ENCODE results near the gene ATP1A1.

ATP1A1 gene

GRCh38 chr1:116345843-116346242, 27.2 kb upstream of the ATP1A1 start:
- Histone ChIP-seq H3K4me1 (ENCODE audit: control insufficient read depth, insufficient read depth, low read length) (no peaks in the 10 kb centered on the region), H3K9me3 (ENCODE audit: control insufficient read depth in 2 of 2, low read length in 2 of 2) (no peaks in the 10 kb centered on the region), H3K4me3 (ENCODE audit: low read length in 2 of 2) (no peak overlapping the region), H3K27ac (ENCODE audit: low read length) (no peak overlapping the region), H3K36me3 (ENCODE audit: control insufficient read depth in 2 of 2, insufficient read depth in 2 of 2, low read length in 2 of 2) (no peaks in the 10 kb centered on the region), H3K27me3 (ENCODE audit: control insufficient read depth in 1 of 2, insufficient read depth in 2 of 2, low read length in 2 of 2) (peaks cover 0 to 2% of the 10 kb centered on the region in 2 donors), H3K9ac (ENCODE audit: low read length in 2 of 2) (no peak overlapping the region)

- no peaks in the 10 kb centered on the region for H3K9me3 ChIP-seq (ENCODE audit: control insufficient read depth in 2 of 2, low read length in 2 of 2)
- H3K27ac ChIP-seq (ENCODE audit: low read length), result no peak overlapping the region
- no peaks in the 10 kb centered on the region for H3K4me1 ChIP-seq (ENCODE audit: control insufficient read depth, insufficient read depth, low read length)
- no peak overlapping the region for H3K9ac ChIP-seq (ENCODE audit: low read length in 2 of 2)
- no peak overlapping the region for H3K4me3 ChIP-seq (ENCODE audit: low read length in 2 of 2)
- peaks cover 0 to 2% of the 10 kb centered on the region in 2 donors for H3K27me3 ChIP-seq (ENCODE audit: control insufficient read depth in 1 of 2, insufficient read depth in 2 of 2, low read length in 2 of 2)
- H3K36me3 ChIP-seq (ENCODE audit: control insufficient read depth in 2 of 2, insufficient read depth in 2 of 2, low read length in 2 of 2), result no peaks in the 10 kb centered on the region
Measured at GRCh38 chr1:116346943-116347673, 25.9 kb upstream of the ATP1A1 start.

GRCh38 chr1:116347696-116348095, 25.3 kb upstream of the ATP1A1 start:
- H3K9ac ChIP-seq (ENCODE audit: low read length in 2 of 2), result no peak overlapping the region
- peaks cover 0 to 2% of the 10 kb centered on the region in 2 donors for H3K27me3 ChIP-seq (ENCODE audit: control insufficient read depth in 1 of 2, insufficient read depth in 2 of 2, low read length in 2 of 2)
- H3K4me3 ChIP-seq (ENCODE audit: low read length in 2 of 2), result no peak overlapping the region
- H3K36me3 ChIP-seq (ENCODE audit: control insufficient read depth in 2 of 2, insufficient read depth in 2 of 2, low read length in 2 of 2), result no peaks in the 10 kb centered on the region
- no peak overlapping the region for H3K27ac ChIP-seq (ENCODE audit: low read length)
- H3K4me1 ChIP-seq (ENCODE audit: control insufficient read depth, insufficient read depth, low read length), result no peaks in the 10 kb centered on the region
- H3K9me3 ChIP-seq (ENCODE audit: control insufficient read depth in 2 of 2, low read length in 2 of 2), result no peaks in the 10 kb centered on the region

GRCh38 chr1:116350097-116350645, 22.9 kb upstream of the ATP1A1 start:
- Histone ChIP-seq H3K4me3 (ENCODE audit: low read length in 2 of 2) (no peak overlapping the region), H3K36me3 (ENCODE audit: control insufficient read depth in 2 of 2, insufficient read depth in 2 of 2, low read length in 2 of 2) (no peaks in the 10 kb centered on the region), H3K9ac (ENCODE audit: low read length in 2 of 2) (no peak overlapping the region), H3K27ac (ENCODE audit: low read length) (no peak overlapping the region), H3K27me3 (ENCODE audit: control insufficient read depth in 1 of 2, insufficient read depth in 2 of 2, low read length in 2 of 2) (no peaks in the 10 kb centered on the region), H3K9me3 (ENCODE audit: control insufficient read depth in 2 of 2, low read length in 2 of 2) (no peaks in the 10 kb centered on the region), H3K4me1 (ENCODE audit: control insufficient read depth, insufficient read depth, low read length) (no peaks in the 10 kb centered on the region)

DNA sequence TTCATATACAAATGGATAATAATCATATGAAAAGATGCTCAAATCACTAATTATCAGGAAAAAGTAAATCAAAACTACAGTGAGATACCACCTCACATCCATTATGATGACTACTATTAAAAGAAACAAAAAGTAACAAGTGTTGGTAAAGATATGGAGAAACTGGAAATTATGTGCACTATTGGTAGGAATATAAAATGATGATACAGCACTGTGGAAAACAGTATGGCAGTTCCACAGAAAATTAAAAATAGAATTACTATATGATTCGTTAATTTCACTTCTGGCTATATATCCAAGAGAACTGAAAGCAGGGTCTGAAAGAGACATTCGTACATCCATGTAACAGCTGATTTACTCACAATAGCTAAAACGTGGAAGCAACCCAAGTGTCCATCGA, 21.1 kb upstream of the ATP1A1 start:
- H3K27me3 ChIP-seq (ENCODE audit: control insufficient read depth in 1 of 2, insufficient read depth in 2 of 2, low read length in 2 of 2), result no peaks in the 10 kb centered on the region
- no peaks in the 10 kb centered on the region for H3K4me1 ChIP-seq (ENCODE audit: control insufficient read depth, insufficient read depth, low read length)
- H3K27ac ChIP-seq (ENCODE audit: low read length), result no peak overlapping the region
- H3K9me3 ChIP-seq (ENCODE audit: control insufficient read depth in 2 of 2, low read length in 2 of 2), result no peaks in the 10 kb centered on the region
- H3K36me3 ChIP-seq (ENCODE audit: control insufficient read depth in 2 of 2, insufficient read depth in 2 of 2, low read length in 2 of 2), result no peaks in the 10 kb centered on the region
- no peak overlapping the region for H3K4me3 ChIP-seq (ENCODE audit: low read length in 2 of 2)
- no peak overlapping the region for H3K9ac ChIP-seq (ENCODE audit: low read length in 2 of 2)

DNA sequence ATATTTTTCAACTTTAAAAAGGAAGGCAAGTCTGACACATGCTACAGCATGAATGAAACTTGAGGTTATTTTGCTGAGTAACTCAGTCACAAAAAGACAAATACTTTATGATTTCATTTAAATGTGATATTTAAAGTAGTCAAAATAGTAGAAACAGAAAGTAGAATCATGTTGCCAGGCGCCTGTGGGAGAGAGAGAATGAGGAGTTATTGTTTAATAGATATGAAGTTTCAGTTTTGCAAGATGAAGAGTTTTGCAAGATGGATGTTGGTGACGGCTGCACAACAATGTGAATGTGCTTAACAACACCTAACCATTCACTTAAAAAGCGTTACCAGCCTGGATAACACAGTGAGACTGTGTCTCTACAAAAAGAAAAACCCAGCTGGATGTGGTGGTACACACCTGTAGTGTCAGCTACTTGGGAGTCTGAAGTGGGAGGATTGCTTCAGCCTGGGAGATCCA, 20.7 kb upstream of the ATP1A1 start:
- Histone ChIP-seq H3K27ac (ENCODE audit: low read length) (no peak overlapping the region), H3K27me3 (ENCODE audit: control insufficient read depth in 1 of 2, insufficient read depth in 2 of 2, low read length in 2 of 2) (no peaks in the 10 kb centered on the region), H3K9me3 (ENCODE audit: control insufficient read depth in 2 of 2, low read length in 2 of 2) (no peaks in the 10 kb centered on the region), H3K36me3 (ENCODE audit: control insufficient read depth in 2 of 2, insufficient read depth in 2 of 2, low read length in 2 of 2) (no peaks in the 10 kb centered on the region), H3K4me1 (ENCODE audit: control insufficient read depth, insufficient read depth, low read length) (no peaks in the 10 kb centered on the region), H3K4me3 (ENCODE audit: low read length in 2 of 2) (no peak overlapping the region), H3K9ac (ENCODE audit: low read length in 2 of 2) (no peak overlapping the region)

GRCh38 chr1:116353155-116353554, 19.9 kb upstream of the ATP1A1 start:
- Histone ChIP-seq H3K27ac (ENCODE audit: low read length) (no peak overlapping the region), H3K36me3 (ENCODE audit: control insufficient read depth in 2 of 2, insufficient read depth in 2 of 2, low read length in 2 of 2) (no peaks in the 10 kb centered on the region)

GRCh38 chr1:116356067-116356466, 17.0 kb upstream of the ATP1A1 start:
- H3K4me1 ChIP-seq (ENCODE audit: control insufficient read depth, insufficient read depth, low read length), result no peaks in the 10 kb centered on the region
- no peak overlapping the region for H3K27ac ChIP-seq (ENCODE audit: low read length)
- H3K9ac ChIP-seq (ENCODE audit: low read length in 2 of 2), result no peak overlapping the region
- no peak overlapping the region for H3K4me3 ChIP-seq (ENCODE audit: low read length in 2 of 2)
- H3K36me3 ChIP-seq (ENCODE audit: control insufficient read depth in 2 of 2, insufficient read depth in 2 of 2, low read length in 2 of 2), result no peaks in the 10 kb centered on the region
- no peaks in the 10 kb centered on the region for H3K9me3 ChIP-seq (ENCODE audit: control insufficient read depth in 2 of 2, low read length in 2 of 2)
- H3K27me3 ChIP-seq (ENCODE audit: control insufficient read depth in 1 of 2, insufficient read depth in 2 of 2, low read length in 2 of 2), result no peaks in the 10 kb centered on the region

More at GRCh38 chr1:116353155-116353554, 19.9 kb upstream of the ATP1A1 start:
- H3K27me3 ChIP-seq (ENCODE audit: control insufficient read depth in 1 of 2, insufficient read depth in 2 of 2, low read length in 2 of 2), result no peaks in the 10 kb centered on the region
- H3K4me1 ChIP-seq (ENCODE audit: control insufficient read depth, insufficient read depth, low read length), result no peaks in the 10 kb centered on the region
- H3K9me3 ChIP-seq (ENCODE audit: control insufficient read depth in 2 of 2, low read length in 2 of 2), result no peaks in the 10 kb centered on the region
- H3K9ac ChIP-seq (ENCODE audit: low read length in 2 of 2), result no peak overlapping the region
- H3K4me3 ChIP-seq (ENCODE audit: low read length in 2 of 2), result no peak overlapping the region

DNA sequence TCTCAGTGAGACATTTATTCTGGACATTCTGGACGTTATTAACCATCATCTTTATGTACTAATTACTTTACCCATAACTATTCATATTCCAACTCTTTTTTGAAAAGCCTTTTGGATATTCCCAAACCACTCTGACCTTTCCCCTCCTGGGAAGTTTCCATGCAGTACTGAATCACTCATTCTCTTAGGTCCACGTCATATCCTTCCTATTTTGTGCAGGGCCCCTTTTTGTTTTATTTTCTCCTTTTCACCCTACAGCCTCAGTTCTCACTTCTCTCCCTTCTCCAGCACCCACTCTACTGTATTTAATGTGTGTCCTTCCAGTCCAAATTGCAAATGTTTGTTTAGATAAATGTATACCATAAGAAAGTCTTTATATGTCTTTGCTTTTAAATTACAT, 16.4 kb upstream of the ATP1A1 start:
- Histone ChIP-seq H3K4me1 (ENCODE audit: control insufficient read depth, insufficient read depth, low read length) (no peaks in the 10 kb centered on the region), H3K9me3 (ENCODE audit: control insufficient read depth in 2 of 2, low read length in 2 of 2) (no peaks in the 10 kb centered on the region), H3K36me3 (ENCODE audit: control insufficient read depth in 2 of 2, insufficient read depth in 2 of 2, low read length in 2 of 2) (no peaks in the 10 kb centered on the region), H3K4me3 (ENCODE audit: low read length in 2 of 2) (no peak overlapping the region), H3K9ac (ENCODE audit: low read length in 2 of 2) (no peak overlapping the region), H3K27me3 (ENCODE audit: control insufficient read depth in 1 of 2, insufficient read depth in 2 of 2, low read length in 2 of 2) (no peaks in the 10 kb centered on the region), H3K27ac (ENCODE audit: low read length) (no peak overlapping the region)

GRCh38 chr1:116357487-116357886, 15.6 kb upstream of the ATP1A1 start:
- Histone ChIP-seq H3K27ac (ENCODE audit: low read length) (no peak overlapping the region), H3K9ac (ENCODE audit: low read length in 2 of 2) (no peak overlapping the region), H3K9me3 (ENCODE audit: control insufficient read depth in 2 of 2, low read length in 2 of 2) (no peaks in the 10 kb centered on the region), H3K4me3 (ENCODE audit: low read length in 2 of 2) (no peak overlapping the region), H3K27me3 (ENCODE audit: control insufficient read depth in 1 of 2, insufficient read depth in 2 of 2, low read length in 2 of 2) (no peaks in the 10 kb centered on the region), H3K4me1 (ENCODE audit: control insufficient read depth, insufficient read depth, low read length) (no peaks in the 10 kb centered on the region), H3K36me3 (ENCODE audit: control insufficient read depth in 2 of 2, insufficient read depth in 2 of 2, low read length in 2 of 2) (no peaks in the 10 kb centered on the region)
